ENCODE measurements around the gene GLB1L2.

Gene GLB1L2

GRCh38 chr11:134385774-134386565 is 54.2 kb downstream of the GLB1L2 start:
- DNase-seq (ENCODE audit: low read depth in 2 of 2): no peak

- DNase-seq (ENCODE audit: low read depth in 2 of 2): no peak
These were observed 55.2 kb downstream of the GLB1L2 start for GRCh38 chr11:134386945-134387344.

- no peak for DNase-seq (ENCODE audit: low read depth in 2 of 2)
These were observed 55.7 kb downstream of the GLB1L2 start for GRCh38 chr11:134387501-134387900.

GRCh38 chr11:134388590-134388989 is 56.8 kb downstream of the GLB1L2 start:
- no peak for DNase-seq (ENCODE audit: low read depth in 2 of 2)

- no peak for DNase-seq (ENCODE audit: low read depth in 2 of 2)
These were observed 57.8 kb downstream of the GLB1L2 start for GRCh38 chr11:134389464-134390180.

GRCh38 chr11:134390706-134391569 is 59.1 kb downstream of the GLB1L2 start:
- DNase-seq (ENCODE audit: low read depth in 2 of 2): no peak

- DNase-seq (ENCODE audit: low read depth in 2 of 2): no peak
These were observed 59.9 kb downstream of the GLB1L2 start for GRCh38 chr11:134391656-134392055.

- no peak for DNase-seq (ENCODE audit: low read depth in 2 of 2)
These were observed 61.3 kb downstream of the GLB1L2 start for GRCh38 chr11:134392953-134393615.

- DNase-seq (ENCODE audit: low read depth in 2 of 2): no peak
These were observed 61.9 kb downstream of the GLB1L2 start for GRCh38 chr11:134393638-134394037.

- DNase-seq (ENCODE audit: low read depth in 2 of 2): no peak
These were observed 62.5 kb downstream of the GLB1L2 start for GRCh38 chr11:134394311-134394710.

- DNase-seq (ENCODE audit: low read depth in 2 of 2): no peak
These were observed 63.2 kb downstream of the GLB1L2 start for GRCh38 chr11:134395002-134395401.

GRCh38 chr11:134397304-134398078 is 65.7 kb downstream of the GLB1L2 start:
- no peak for DNase-seq (ENCODE audit: low read depth in 2 of 2)

- no peak for DNase-seq (ENCODE audit: low read depth in 2 of 2)
These were observed 66.3 kb downstream of the GLB1L2 start for GRCh38 chr11:134398079-134398444.

GRCh38 chr11:134398644-134399292 is 67.0 kb downstream of the GLB1L2 start:
- no peak for DNase-seq (ENCODE audit: low read depth in 2 of 2)

GRCh38 chr11:134399293-134399654 is 67.5 kb downstream of the GLB1L2 start:
- no peak for DNase-seq (ENCODE audit: low read depth in 2 of 2)

GRCh38 chr11:134399996-134400395 is 68.2 kb downstream of the GLB1L2 start:
- DNase-seq (ENCODE audit: low read depth in 2 of 2): no peak

GRCh38 chr11:134401825-134402809 is 70.3 kb downstream of the GLB1L2 start:
- no peak for DNase-seq (ENCODE audit: low read depth in 2 of 2)

- DNase-seq (ENCODE audit: low read depth in 2 of 2): no peak
These were observed 71.1 kb downstream of the GLB1L2 start for GRCh38 chr11:134402910-134403309.

Measured in stimulated activated CD4-positive, alpha-beta T cell treated with anti-CD3 and anti-CD28 coated beads, Interleukin-15, amount 100 ng/mL, for 48 hours (primary cell).